Hematopoietic multipotent progenitor cell treated with erythropoietin and hydrocortisone succinate and interleukin-3 and kit ligand, for 8 days (in vitro differentiated cells): ENCODE results near the gene CHRM2.

Experiments
- DNase-seq: peaks from one replicate; pipeline ENCODE4 v3.0.0-alpha.2; 2015

Gene CHRM2

DNA sequence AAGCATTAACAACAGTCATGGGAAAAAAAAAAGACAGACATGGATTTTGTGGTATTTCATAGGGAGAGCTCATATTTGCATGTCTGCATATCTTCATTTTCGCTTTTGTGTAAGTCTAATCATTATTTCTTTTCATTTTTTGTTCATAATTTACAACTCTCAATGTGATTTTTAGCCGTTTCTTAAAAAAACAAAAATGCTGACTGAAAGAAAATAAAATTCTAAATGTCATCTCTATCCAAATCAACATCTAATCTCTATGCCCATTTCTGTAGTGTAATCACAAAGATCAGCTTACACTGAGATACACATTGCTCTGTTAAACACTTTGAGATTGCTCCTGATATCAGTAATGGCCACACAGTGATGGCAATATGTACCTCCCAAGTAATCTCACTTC, 29.2 kb downstream of the CHRM2 start:
- DNase-seq: no peak

GRCh38 chr7:136900005-136900404, 31.6 kb downstream of the CHRM2 start:
- DNase-seq: no peak

DNA sequence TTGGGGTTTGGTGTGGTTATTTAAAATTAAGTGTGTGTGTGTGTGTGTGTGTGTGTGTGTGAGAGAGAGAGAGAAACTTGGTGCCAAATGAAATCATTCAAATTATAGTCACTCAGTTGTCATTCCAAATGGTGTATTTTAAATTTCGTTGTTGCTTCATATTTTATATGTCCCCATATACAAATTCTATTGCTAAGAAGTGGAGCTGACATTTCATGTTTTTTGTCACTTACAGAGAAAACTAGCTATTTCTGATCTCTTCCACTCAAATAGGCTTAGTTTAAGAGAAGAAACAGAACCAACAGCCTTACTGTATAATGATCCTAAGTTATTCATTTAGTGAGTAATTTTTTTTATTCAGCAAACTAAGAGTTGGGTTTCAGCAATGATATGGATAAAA, 42.3 kb downstream of the CHRM2 start:
- DNase-seq: no peak

DNA sequence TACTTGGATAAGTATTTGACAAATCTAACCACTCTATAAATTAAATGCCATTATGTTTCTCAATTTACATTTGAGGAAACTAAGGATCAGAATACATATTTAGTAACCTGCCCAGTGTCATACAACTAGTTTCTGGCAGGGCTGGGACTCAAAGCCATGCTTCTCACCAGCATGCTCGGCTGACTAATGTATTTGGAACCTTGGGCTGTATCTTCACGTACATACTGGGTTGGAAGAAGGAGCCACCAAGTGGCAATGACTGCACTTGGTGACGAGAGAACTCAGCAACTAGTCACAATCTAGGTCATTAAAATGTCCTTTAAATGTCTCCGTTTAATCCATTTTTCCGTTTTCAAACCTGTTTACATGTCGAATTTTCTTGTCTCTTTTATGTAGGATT, 42.9 kb downstream of the CHRM2 start:
- DNase-seq: peak; percentile 1

GRCh38 chr7:136912339-136912738, 43.9 kb downstream of the CHRM2 start:
- DNase-seq: peak; percentile 34

- DNase-seq: no peak
These were observed 45.6 kb downstream of the CHRM2 start for GRCh38 chr7:136914016-136914415.

GRCh38 chr7:136919820-136920219, 51.4 kb downstream of the CHRM2 start:
- no peak for DNase-seq

DNA sequence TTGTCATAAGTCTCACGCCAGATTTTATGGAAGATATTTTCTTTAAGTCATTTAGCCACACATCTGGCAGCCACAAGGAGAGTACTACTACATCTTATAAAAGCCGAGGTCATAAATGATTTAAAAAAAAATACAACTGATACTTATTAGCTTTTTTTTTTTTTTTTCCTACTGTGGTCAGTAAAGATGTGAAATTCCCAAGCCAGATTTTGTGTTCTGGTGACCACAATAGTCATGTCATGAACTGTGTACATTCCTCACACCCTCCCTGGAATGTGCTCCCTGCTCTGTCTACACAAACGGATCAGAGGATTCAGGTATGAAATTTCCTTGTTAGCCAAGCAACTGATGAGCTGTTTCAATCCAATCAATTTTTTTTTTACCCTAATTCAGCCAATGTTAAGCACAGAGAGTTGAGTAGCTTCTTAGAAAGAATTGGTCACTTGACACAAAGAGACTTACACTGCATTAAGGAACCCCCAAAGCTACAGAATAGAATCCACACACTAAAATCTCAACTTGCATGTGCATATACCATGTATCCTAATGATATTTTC, 54.7 kb downstream of the CHRM2 start:
- no peak for DNase-seq

- peak; percentile 5 for DNase-seq
These were observed 56.6 kb downstream of the CHRM2 start for GRCh38 chr7:136925044-136925443.

DNA sequence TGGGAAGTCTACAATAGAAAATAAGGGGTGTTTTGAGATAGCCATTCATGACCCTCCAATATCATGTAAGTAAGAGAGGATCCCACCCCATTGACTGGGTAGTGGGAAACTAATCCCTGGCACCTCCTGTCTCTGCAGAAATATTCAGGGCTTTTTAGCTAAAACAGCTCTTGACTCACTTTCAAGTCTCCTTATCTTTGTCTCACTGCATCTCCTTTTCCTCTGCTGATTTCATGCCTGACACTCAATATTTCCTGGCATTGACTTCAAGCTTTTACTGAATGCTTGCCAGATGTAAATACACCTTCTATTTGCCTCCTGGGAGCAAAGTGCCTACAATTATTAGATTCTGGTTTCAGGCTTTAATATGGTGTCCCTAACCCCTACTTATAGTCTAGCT, 57.1 kb downstream of the CHRM2 start:
- DNase-seq: peak; percentile 3

DNA sequence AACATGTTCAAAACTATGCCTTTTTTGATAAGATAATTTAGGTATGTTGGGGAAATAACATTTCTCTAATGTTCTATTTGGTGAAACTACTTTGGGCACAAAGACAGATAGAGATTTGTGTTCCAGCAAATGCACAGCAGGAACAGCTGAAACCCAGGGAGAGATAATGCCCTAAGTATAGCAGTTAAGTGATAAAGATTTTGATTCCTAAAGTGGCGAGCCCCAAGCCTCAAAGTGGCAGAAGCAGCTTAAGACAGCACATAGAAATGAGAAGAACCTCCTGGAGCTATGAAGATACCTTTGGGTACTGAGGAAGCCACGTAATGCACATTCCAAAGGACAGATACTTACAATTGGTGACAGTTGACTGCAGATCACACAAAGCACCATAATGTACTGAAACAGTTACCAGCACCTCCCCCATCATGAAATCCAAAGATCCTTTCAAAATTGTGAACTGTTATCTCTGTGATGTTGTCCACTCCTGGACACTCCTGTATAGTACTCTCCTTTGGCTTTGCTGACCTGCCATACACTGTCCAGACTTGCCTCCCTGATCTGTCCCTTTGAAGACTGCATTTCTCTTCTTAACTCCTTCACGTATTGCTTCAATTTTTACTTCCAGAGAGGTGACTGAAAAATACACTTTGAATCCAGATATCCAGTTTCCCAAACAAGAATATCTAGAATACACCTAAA, 62.9 kb downstream of the CHRM2 start:
- DNase-seq: no peak

DNA sequence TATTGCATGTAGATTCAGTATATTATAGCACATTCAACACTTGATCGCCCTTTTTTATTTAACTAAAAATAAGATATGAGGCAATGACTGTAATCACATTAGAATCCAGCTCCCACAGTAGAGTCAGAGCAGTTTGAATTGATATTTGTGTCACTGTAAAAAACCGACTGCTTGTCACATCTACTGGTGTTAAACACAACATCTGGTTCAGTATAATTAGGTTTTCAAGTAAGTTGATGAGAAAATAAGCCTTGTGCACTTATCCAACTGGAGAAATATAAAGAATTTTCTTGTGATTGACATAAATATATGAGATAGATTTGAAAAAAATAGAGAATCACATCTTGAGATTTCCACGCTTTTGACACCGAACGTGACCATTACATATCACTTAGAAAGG, 69.0 kb downstream of the CHRM2 start:
- DNase-seq: no peak

GRCh38 chr7:136938476-136938875, 70.0 kb downstream of the CHRM2 start:
- no peak for DNase-seq

GRCh38 chr7:136940122-136940521, 71.7 kb downstream of the CHRM2 start:
- DNase-seq: no peak

DNA sequence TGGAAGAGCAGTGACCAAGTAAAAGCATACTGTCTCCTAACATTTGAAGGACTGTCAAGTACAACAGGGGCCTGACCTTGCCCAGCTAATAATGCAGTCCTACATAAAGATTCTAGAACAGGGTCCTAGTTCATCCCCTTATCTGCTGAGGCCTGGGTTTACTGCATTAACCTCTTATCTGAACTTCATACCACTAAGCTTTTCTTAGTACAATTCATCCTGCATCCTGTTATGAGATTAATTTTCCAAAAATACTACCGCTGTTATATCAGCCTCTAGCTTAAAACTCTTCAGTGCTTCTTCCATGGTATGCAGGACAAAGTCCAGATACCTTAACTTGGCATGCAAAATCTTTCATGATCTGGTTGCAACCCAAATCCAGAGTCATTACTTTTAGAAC, 72.5 kb downstream of the CHRM2 start:
- no peak for DNase-seq

DNA sequence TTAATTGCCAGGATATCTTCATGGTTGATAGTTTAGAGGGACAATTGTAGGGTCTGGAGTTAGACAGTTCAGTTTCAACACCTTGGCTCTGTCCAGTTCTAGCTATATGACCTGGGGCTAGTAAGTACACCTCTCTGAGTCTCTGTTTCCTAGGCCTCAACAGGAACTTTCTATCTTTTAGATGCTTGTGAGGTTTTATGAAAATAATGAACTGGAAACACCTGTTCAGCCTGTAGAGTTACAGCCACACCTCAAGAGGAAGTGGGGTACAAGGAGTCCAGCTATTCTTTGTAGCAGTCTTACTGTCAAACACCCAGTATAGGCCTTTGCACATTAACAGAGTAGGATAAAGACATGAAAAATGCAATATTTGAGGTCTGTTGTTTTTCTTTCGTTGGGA, 73.4 kb downstream of the CHRM2 start:
- no peak for DNase-seq

DNA sequence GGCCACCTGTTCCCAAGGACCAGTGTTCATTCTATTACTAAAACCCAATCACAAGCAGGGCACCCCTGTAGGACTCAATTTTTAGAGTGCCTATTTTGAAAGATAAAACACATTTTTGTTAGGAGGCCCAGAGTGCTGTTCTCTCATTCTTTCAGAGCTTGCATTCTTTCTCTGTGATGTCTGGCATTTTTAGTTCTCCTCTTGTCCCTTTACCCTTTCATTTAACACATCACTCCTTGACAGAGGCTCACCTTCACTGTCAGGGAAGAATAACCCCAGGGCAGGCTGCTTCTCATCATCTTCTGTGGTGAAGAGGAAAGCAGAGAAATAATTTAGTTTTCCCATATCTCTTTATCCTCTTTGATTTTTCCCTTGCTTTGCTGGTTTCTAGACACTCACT, 73.9 kb downstream of the CHRM2 start:
- no peak for DNase-seq

- no peak for DNase-seq
These were observed 74.5 kb downstream of the CHRM2 start for GRCh38 chr7:136942994-136943393.

DNA sequence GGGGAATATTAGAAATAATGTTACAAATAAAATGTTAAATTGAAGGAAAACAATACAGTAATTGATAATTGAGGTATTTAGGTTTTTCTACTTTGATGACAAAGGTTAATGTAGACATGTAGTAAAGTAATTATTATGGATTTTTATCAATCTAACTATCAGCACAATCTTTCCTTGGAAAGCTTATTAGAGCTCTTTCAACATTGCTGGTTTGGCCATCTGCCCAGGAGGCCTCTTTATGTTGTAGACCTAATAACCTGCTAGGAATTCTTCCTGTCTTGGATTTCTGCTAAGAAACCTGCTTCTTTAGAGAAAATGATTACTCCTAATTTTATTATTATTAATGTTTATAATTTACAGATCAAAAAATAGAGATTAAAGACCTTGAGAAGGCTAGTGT, 78.9 kb downstream of the CHRM2 start:
- DNase-seq: no peak

DNA sequence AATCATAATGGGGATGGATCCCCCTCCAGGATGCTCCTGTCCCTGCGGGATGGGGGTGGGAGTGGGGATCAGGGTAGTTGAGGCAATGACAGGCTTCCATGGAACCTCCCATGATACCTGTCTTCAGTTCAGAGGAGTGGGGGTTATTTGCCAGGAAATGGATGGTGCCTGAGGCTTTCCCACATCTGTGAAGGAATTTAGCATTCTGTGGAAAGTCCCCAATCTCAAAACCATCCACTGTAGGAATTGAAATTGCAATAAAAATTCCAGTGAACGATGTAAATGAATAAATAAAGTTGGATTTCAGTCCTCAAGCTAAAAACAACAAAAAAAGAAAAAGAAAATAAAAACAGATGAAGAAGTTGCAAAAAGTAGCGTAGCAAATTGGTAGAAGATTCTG, 81.9 kb downstream of the CHRM2 start:
- DNase-seq: no peak

DNA sequence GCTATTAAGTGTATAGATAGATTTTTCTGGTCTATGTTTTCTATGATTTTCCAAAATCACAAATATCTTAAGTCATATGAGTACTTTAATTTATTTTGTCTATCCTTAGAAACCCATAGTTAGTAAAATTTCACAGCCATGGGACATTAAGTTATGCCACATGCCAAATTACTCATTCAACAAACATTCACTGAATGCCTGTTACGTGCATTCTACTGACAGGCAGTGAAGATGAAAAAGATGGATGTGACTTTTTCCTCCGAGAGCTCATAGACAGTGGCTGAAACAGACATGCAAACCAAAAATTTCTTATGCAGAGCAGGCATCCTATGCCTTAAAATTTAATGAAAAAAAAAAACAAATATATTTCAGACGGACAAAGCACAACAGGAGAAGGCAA, 84.9 kb downstream of the CHRM2 start:
- no peak for DNase-seq

GRCh38 chr7:136956232-136956631, 87.8 kb downstream of the CHRM2 start:
- DNase-seq: no peak

GRCh38 chr7:136956671-136957070, 88.2 kb downstream of the CHRM2 start:
- no peak for DNase-seq

GRCh38 chr7:136957391-136957790, 88.9 kb downstream of the CHRM2 start:
- DNase-seq: no peak

DNA sequence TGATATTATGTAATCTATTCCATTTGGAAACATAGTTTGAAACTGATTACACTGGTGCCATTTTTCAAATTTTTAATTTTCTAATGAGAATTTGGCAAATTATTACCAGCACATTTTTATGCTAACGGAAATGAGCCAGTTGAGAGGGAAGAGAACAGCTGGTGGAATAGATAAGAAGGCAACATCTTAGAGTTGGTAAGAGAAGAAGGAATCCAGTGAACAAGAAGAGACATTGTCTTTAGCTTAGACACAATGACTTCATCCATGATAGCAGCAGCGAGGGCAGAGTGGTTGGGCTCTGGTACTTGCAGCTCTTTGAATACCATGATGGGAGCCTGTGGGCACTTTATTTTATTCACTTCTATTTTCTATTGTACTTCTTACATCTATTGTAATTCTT, 89.6 kb downstream of the CHRM2 start:
- peak; percentile 38 for DNase-seq
